PFSK-1 (cell line): ENCODE data around the gene YJU2.

Experiments used
- POLR2AphosphoS5 ChIP-seq: IDR thresholded peaks from 2 replicates; pipeline ENCODE4 v1.6.1; 2012; ENCODE audit warnings: low read depth, mild to moderate bottlenecking, control low read depth, low read length, moderate library complexity
- SIN3A ChIP-seq: IDR thresholded peaks from 2 replicates; pipeline ENCODE4 v1.6.1; 2012; ENCODE audit warnings: mild to moderate bottlenecking, low read length, moderate library complexity, borderline replicate concordance; ENCODE audit not compliant: insufficient read depth

DNA sequence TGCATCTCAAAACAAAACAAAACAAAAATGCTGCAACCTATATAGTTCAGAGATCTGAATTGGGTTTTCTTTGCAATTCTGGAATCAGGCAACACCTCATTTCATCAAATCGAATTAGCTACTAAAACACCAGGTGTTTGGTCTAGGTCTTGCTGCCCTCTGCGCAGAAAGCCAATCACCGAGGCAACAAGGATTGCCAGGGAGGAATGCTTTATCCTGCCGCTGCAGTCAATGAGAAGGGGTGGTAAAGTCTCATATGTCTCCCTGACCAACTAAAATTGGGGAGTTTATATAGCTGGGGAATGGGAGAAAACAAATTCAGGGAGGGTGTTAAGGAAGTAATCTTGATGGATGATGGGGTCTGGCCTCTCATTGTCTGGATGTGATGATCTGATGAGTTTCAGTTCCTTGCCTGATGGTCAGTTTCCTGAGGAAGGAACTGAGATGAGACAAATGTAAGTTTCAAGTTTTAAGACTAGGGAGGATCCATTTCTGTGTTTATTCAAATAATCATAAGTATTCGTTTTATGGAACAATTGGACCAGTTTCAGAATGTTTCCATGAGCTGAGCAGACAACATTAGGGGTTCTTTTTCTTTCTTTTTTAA lies 5.0 kb upstream of the YJU2 start:
- TF ChIP-seq SIN3A (no peak), POLR2AphosphoS5 (no peak)
